Neural cell (in vitro differentiated cells): Measurements from ENCODE around the gene SFMBT1. TPM values are rescaled to one million over a fixed set of nuclear protein-coding genes. Genes with fewer than 3 reads are reported as not detected.

Experiments
- H2AFZ ChIP-seq: fragments of 200-600, 300-800 bp; sonication (generic), shearing (Covaris generic); 2 replicates; pipeline ENCODE4 v1.6.0; 2014; ENCODE audit warnings: low read depth, mild to moderate bottlenecking, antibody characterized with exemption, low read length, moderate library complexity
- H3F3A ChIP-seq: fragments of 200-600 bp; shearing (Covaris generic); 2 replicates; pipeline ENCODE4 v1.6.1; 2016; ENCODE audit warnings: mild to moderate bottlenecking, moderate library complexity, mixed read lengths, antibody characterized with exemption, low read length; ENCODE audit not compliant: insufficient read depth, poor library complexity, severe bottlenecking
- H3K27ac ChIP-seq: fragments of 200-600, 300-800 bp; sonication (generic), shearing (Covaris generic); 2 replicates; pipeline ENCODE4 v1.5.1; 2014; ENCODE audit warnings: mild to moderate bottlenecking, low read length, moderate library complexity
- H3K27me3 ChIP-seq: fragments of 300-800, 200-600 bp; sonication (generic), shearing (Covaris generic); 2 replicates; pipeline ENCODE4 v1.6.0; 2014; ENCODE audit warnings: mild to moderate bottlenecking, low read depth, low read length, moderate library complexity; ENCODE audit not compliant: insufficient read depth
- H3K36me3 ChIP-seq: fragments of 300-800, 200-600 bp; sonication (generic), shearing (Covaris generic); 2 replicates; pipeline ENCODE4 v1.5.1; 2014; ENCODE audit warnings: mild to moderate bottlenecking, antibody characterized with exemption, low read length, moderate library complexity; ENCODE audit not compliant: insufficient read depth
- H3K4me2 ChIP-seq: fragments of 300-800, 200-600 bp; sonication (generic), shearing (Covaris generic); 2 replicates; pipeline ENCODE4 v1.6.0; 2014; ENCODE audit warnings: mild to moderate bottlenecking, low read length
- H3K4me3 ChIP-seq: fragments of 300-800, 200-600 bp; sonication (generic), shearing (Covaris generic); 2 replicates; pipeline ENCODE4 v1.5.1; 2014; ENCODE audit warnings: mild to moderate bottlenecking, low read length, moderate library complexity
- H3K79me2 ChIP-seq: fragments of 200-600 bp; shearing (Covaris generic); replicated peaks from 2 replicates; pipeline ENCODE4 v1.6.0; 2014; ENCODE audit warnings: mild to moderate bottlenecking, low read length, moderate library complexity; ENCODE audit not compliant: insufficient read depth
- H3K9ac ChIP-seq: fragments of 300-800, 200-600 bp; sonication (generic), shearing (Covaris generic); 2 replicates; pipeline ENCODE4 v1.6.1; 2016; ENCODE audit warnings: mild to moderate bottlenecking, low read length, mixed read lengths
- H3K9me2 ChIP-seq: fragments of 200-600 bp; shearing (Covaris generic); 2 replicates; pipeline ENCODE4 v1.6.1; 2016; ENCODE audit warnings: mild to moderate bottlenecking, low read length, mixed read lengths; ENCODE audit not compliant: insufficient read depth
- H3K9me3 ChIP-seq: fragments of 200-600, 300-800 bp; sonication (generic), shearing (Covaris generic); 2 replicates; pipeline ENCODE4 v1.6.1; 2016; ENCODE audit warnings: mild to moderate bottlenecking, mixed run types, low read length, moderate library complexity, mixed read lengths
- H4K20me1 ChIP-seq: fragments of 200-600 bp; shearing (Covaris generic); 2 replicates; pipeline ENCODE4 v1.6.1; 2016; ENCODE audit warnings: mild to moderate bottlenecking, mixed run types; ENCODE audit not compliant: insufficient read depth
- CTCF ChIP-seq: fragments of 450-650 bp; IDR thresholded peaks from 2 replicates; pipeline ENCODE4 v1.5.1; 2014; ENCODE audit warnings: antibody characterized with exemption, mild to moderate bottlenecking, moderate library complexity; ENCODE audit not compliant: poor library complexity, severe bottlenecking
- EP300 ChIP-seq: fragments of 450-650 bp; conservative IDR thresholded peaks from 2 replicates; pipeline ENCODE4 v1.6.1; 2014; ENCODE audit warnings: antibody characterized with exemption, mild to moderate bottlenecking, moderate library complexity; ENCODE audit not compliant: poor library complexity, severe bottlenecking
- EZH2 ChIP-seq: fragments of 200-600, 300-800 bp; shearing (Covaris generic), sonication (generic); IDR thresholded peaks from 2 replicates; pipeline ENCODE4 v1.6.1; 2014; ENCODE audit warnings: antibody characterized with exemption, low read length, borderline replicate concordance, mild to moderate bottlenecking; ENCODE audit not compliant: insufficient read depth, poor library complexity, severe bottlenecking
- MXI1 ChIP-seq: fragments of 450-650 bp; conservative IDR thresholded peaks from 2 replicates; pipeline ENCODE4 v1.6.1; 2014; ENCODE audit warnings: antibody characterized with exemption, mild to moderate bottlenecking; ENCODE audit not compliant: poor library complexity, severe bottlenecking
- POLR2AphosphoS5 ChIP-seq: IDR thresholded peaks from 2 replicates; pipeline ENCODE4 v1.6.1; 2012
- RAD21 ChIP-seq: fragments of 450-650 bp; conservative IDR thresholded peaks from 2 replicates; pipeline ENCODE4 v1.6.1; 2014; ENCODE audit warnings: antibody characterized with exemption, mild to moderate bottlenecking, moderate library complexity
- REST ChIP-seq: IDR thresholded peaks from 2 replicates; pipeline ENCODE4 v1.6.1; 2012; ENCODE audit warnings: borderline replicate concordance
- SMC3 ChIP-seq: fragments of 450-650 bp; conservative IDR thresholded peaks from 2 replicates; pipeline ENCODE4 v1.6.1; 2014; ENCODE audit warnings: antibody characterized with exemption, mild to moderate bottlenecking, moderate library complexity; ENCODE audit not compliant: poor library complexity
- TAF1 ChIP-seq: IDR thresholded peaks from 2 replicates; pipeline ENCODE4 v1.6.1; 2012; ENCODE audit warnings: low read depth
- polyA plus RNA-seq: library from polyadenylated mRNA; depleted of rRNA; stranded (reverse); fragments of >200 nt; gene quantifications from 2 replicates; pipeline ENCODE4 v1.2.3, GENCODE V29; 2014

Gene SFMBT1
- polyA plus RNA-seq, 1 donor from 2014 or later = 17.3 TPM

- Histone ChIP-seq H2AFZ (no peak overlapping the region), H3K9me2 (no peaks in the 10 kb centered on the region)
These were observed 34.1 kb upstream of the SFMBT1 start for GRCh38 chr3:53079791-53080555.

DNA sequence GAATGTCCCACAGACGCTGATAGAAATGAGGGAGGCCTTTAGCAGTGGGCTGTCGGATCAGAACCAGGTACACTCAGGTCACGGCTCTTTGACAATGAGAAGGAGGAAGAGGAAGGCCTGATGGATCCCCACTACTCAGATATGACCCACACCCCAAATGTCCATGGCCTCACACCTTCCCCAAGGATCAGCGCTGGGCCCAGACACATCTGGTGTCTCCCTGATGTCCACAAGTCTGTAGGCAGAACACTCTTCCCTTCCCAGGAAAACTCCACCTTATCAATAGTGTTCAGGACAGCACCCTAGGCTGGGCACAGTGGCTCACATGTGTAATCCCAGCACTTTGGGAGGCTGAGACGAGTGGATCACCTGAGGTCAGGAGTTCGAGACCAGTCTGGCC lies 33.3 kb upstream of the SFMBT1 start:
- H3K9ac ChIP-seq = no peak overlapping the region
- H3F3A ChIP-seq = no peaks in the 10 kb centered on the region
- no peaks in the 10 kb centered on the region for H3K9me3 ChIP-seq
- H3K27ac ChIP-seq = no peak overlapping the region
- no peaks in the 10 kb centered on the region for H4K20me1 ChIP-seq
- H3K36me3 ChIP-seq = no peaks in the 10 kb centered on the region
- TF ChIP-seq POLR2AphosphoS5 (no peak), RAD21 (no peak), EZH2 (no peak)
- no peak overlapping the region for H2AFZ ChIP-seq
- no peaks in the 10 kb centered on the region for H3K27me3 ChIP-seq
- H3K79me2 ChIP-seq = no peaks in the 10 kb centered on the region
- H3K4me2 ChIP-seq = no peak overlapping the region
- H3K9me2 ChIP-seq = no peaks in the 10 kb centered on the region
- no peak overlapping the region for H3K4me3 ChIP-seq

More at GRCh38 chr3:53079791-53080555, 34.1 kb upstream of the SFMBT1 start:
- no peak overlapping the region for H3K9ac ChIP-seq
- H3K27me3 ChIP-seq = no peaks in the 10 kb centered on the region
- no peaks in the 10 kb centered on the region for H3K9me3 ChIP-seq
- TF ChIP-seq CTCF (no peak), EP300 (no peak), POLR2AphosphoS5 (no peak), EZH2 (no peak), REST (no peak), MXI1 (no peak), TAF1 (no peak), RAD21 (no peak), SMC3 (no peak)
- no peak overlapping the region for H3K4me3 ChIP-seq
- H3K79me2 ChIP-seq = no peaks in the 10 kb centered on the region
- no peak overlapping the region for H3K27ac ChIP-seq
- H3K36me3 ChIP-seq = no peaks in the 10 kb centered on the region
- H4K20me1 ChIP-seq = no peaks in the 10 kb centered on the region
- H3K4me2 ChIP-seq = no peak overlapping the region
- H3F3A ChIP-seq = no peaks in the 10 kb centered on the region
